Measurements from ENCODE around the gene OR8B12. TPM values are rescaled to one million over a fixed set of nuclear protein-coding genes. Genes with fewer than 3 reads are reported as not detected.
"Not testable (repeated sequence)": the region's sequence is repeated elsewhere in the genome, so short reads cannot be mapped to it uniquely, and the experiment has no call there.

Gene OR8B12
- total and polyA plus RNA-seq, 7 donors, result not detected

DNA sequence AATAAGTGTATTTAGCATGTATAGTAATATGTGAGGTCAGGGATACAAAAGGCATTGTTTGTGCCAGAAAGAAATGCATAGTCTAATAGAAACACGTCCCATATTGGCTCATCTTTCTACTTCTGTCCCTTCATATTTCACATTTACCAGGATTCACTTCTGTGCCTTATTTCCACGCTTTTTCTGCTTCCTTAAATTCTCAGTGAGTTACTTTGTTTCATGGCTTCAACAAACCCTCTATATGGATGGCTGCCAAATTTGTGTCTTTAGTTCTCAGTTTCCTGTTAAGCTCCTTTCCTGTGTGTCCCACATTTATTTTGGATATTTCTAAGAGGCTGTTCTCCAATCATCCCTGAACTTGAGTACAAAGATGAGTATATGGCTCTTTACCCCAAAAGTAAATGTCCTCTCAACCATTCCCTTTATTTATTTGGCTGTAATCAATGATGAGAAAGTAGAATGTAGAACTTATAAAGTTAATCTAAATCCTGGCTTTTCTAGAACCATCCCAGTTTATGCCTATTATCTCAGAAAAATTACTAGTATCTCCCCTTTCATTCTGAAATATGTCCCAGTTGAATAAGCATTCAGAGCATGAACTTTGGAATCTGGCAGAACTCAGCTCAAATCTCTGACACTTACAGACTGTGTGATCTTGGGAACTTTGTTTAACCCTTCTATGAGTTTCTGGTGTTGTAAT, 23.5 kb downstream of the OR8B12 start:
- H3K27ac ChIP-seq, result no peak overlapping the region
- intact Hi-C loops (cut with DNase I), result no loop called here
- no peaks in the 10 kb centered on the region for H3K36me3 ChIP-seq
- H3K27me3 ChIP-seq, result no peaks in the 10 kb centered on the region
- H3K4me1 ChIP-seq, result no peaks in the 10 kb centered on the region
- no peak for DNase-seq
- H3K9me3 ChIP-seq, result no peaks in the 10 kb centered on the region
- 33 to 51% methylated on average over 2 of the region's 2 CpGs for WGBS, 2 donors
- TF ChIP-seq CTCF (IDR thresholded peaks at IDR 0.05) (no peak), EP300 (IDR thresholded peaks at IDR 0.05) (no peak), POLR2AphosphoS5 (IDR thresholded peaks at IDR 0.05) (no peak), POLR2A (IDR thresholded peaks at IDR 0.05) (no peak)
- H3K4me3 ChIP-seq, result no peak overlapping the region

GRCh38 chr11:124518989-124519451, 24.4 kb downstream of the OR8B12 start:
- Histone ChIP-seq H3K9me3 (no peaks in the 10 kb centered on the region), H3K4me3 (no peak overlapping the region), H3K4me1 (no peaks in the 10 kb centered on the region), H3K36me3 (no peaks in the 10 kb centered on the region), H3K27me3 (no peaks in the 10 kb centered on the region), H3K27ac (no peak overlapping the region)
- no peak for DNase-seq
- 77 to 78% methylated on average over 3 of the region's 3 CpGs for WGBS, 2 donors
- intact Hi-C loops (cut with DNase I), result no loop called here
- TF ChIP-seq POLR2A (IDR thresholded peaks at IDR 0.05) (no peak), CTCF (IDR thresholded peaks at IDR 0.05) (no peak), EP300 (IDR thresholded peaks at IDR 0.05) (no peak), POLR2AphosphoS5 (IDR thresholded peaks at IDR 0.05) (no peak)

DNA sequence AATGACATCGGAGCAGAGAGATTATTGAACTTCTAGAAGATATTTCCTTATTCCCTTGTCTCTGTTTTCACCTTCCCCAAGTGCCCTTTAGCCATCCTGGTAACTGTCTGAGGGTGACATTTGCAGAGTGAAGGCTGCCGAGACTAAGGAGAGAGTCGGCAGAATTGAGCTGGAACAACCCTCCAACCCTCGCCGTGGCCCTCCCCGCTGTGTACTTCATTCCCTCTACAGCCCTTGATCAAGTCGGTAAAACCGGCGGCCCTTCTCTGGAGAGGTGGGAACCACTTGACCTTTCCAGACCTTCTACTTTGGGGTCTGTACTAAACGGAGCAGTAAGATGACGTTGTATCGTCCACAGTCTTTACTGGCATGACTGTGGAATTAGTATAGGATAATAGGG, 26.1 kb downstream of the OR8B12 start:
- no peak overlapping the region for H3K27ac ChIP-seq
- no peak for DNase-seq
- H3K4me1 ChIP-seq, result no peaks in the 10 kb centered on the region
- no peak for TF ChIP-seq CTCF (IDR thresholded peaks at IDR 0.05)
- no peak for TF ChIP-seq POLR2A (IDR thresholded peaks at IDR 0.05)
- TF ChIP-seq EP300 (IDR thresholded peaks at IDR 0.05), result no peak
- no peak for TF ChIP-seq POLR2AphosphoS5 (IDR thresholded peaks at IDR 0.05)
- H3K27me3 ChIP-seq, result no peaks in the 10 kb centered on the region
- no peaks in the 10 kb centered on the region for H3K36me3 ChIP-seq
- intact Hi-C loops (cut with DNase I), result no loop called here
- H3K9me3 ChIP-seq, result no peaks in the 10 kb centered on the region
- H3K4me3 ChIP-seq, result no peak overlapping the region
- 85 to 87% methylated on average over 12 of the region's 12 CpGs for WGBS, 2 donors

DNA sequence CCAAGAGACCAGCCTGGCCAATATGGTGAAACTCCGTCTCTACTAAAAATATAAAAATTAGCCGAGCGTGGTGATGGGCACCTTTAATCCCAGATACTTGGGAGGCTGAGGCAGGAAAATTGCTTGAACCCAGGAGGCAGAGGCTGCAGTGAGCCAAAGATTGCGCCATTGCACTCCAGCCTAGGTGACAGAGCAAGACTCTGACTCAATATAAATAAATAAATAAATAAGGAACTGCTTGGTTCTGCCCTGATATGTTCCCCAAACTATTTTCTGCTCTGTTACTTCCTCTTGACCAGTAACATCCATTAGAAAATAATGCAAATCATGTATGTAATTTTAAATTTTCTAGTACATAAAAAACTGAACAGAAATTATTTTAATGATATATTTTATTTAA, 28.8 kb downstream of the OR8B12 start:
- H3K27me3 ChIP-seq; DNase-seq; H3K36me3 ChIP-seq; H3K27ac ChIP-seq; H3K4me1 ChIP-seq; H3K9me3 ChIP-seq; intact Hi-C loops (cut with DNase I); H3K4me3 ChIP-seq: not testable (repeated sequence)
- WGBS, 2 donors, result 90 to 91% methylated on average over 4 of the region's 4 CpGs

DNA sequence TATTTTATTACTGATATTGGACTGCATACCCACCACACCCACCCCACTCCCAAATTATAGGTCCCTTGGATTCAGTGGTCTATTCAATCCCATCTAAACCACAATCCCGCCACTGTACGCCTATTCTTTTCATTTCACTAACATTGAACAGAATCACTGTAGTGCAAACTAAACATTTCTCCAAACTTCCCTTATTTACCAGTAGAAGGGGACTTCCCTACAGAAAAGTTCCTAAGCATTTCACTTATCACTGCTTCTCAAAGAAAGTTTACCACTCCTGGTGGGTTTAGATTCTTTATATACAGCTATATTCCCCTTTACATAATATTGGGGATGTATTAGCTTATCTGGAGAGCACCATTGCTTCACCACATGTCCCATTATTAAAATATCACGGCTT, 29.3 kb downstream of the OR8B12 start:
- H3K27me3 ChIP-seq, result no peaks in the 10 kb centered on the region
- intact Hi-C loops (cut with DNase I), result no loop called here
- WGBS, 2 donors, result 76 to 89% methylated on average over 3 of the region's 3 CpGs
- no peak overlapping the region for H3K27ac ChIP-seq
- DNase-seq, result no peak
- no peaks in the 10 kb centered on the region for H3K9me3 ChIP-seq
- no peak for TF ChIP-seq POLR2A (IDR thresholded peaks at IDR 0.05)
- no peak for TF ChIP-seq CTCF (IDR thresholded peaks at IDR 0.05)
- TF ChIP-seq EP300 (IDR thresholded peaks at IDR 0.05), result no peak
- H3K4me1 ChIP-seq, result no peaks in the 10 kb centered on the region
- no peak overlapping the region for H3K4me3 ChIP-seq
- no peaks in the 10 kb centered on the region for H3K36me3 ChIP-seq
